HFF-Myc (cell line): Measurements from ENCODE around the gene MT3.
A peak's percentile ranks its signal among the peaks of the same experiment; 100 is the strongest.

Source experiments
- DNase-seq: peaks from one replicate; pipeline ENCODE4 v3.0.0-alpha.2; 2011; ENCODE audit warnings: low read depth; ENCODE audit errors: extremely low read depth
- H3K4me3 ChIP-seq: replicated peaks from 2 replicates; pipeline ENCODE4 v1.5.1; 2011; ENCODE audit warnings: low read depth, mild to moderate bottlenecking, control low read depth, low read length
- CTCF ChIP-seq: IDR thresholded peaks from 2 replicates; pipeline ENCODE4 v1.5.1; 2012; ENCODE audit warnings: mild to moderate bottlenecking, low read depth, low read length, control low read depth; ENCODE audit errors: missing control alignments

MT3 gene

GRCh38 chr16:56623637-56624036, 34.3 kb downstream of the MT3 start:
- DNase-seq = no peak
- no peak for TF ChIP-seq CTCF

GRCh38 chr16:56625140-56625942, 36.0 kb downstream of the MT3 start, which contains the start of gene MT1E:
MT1E (plus strand) TSS chr16:56625781; CDS start chr16:56625852, 71 bp downstream.
- no peak for TF ChIP-seq CTCF
- H3K4me3 ChIP-seq = peak within 1 kb of the TSS; percentile 80
- DNase-seq = no peak

More at GRCh38 chr16:56623637-56624036, 34.3 kb downstream of the MT3 start:
- H3K4me3 ChIP-seq = no peak overlapping the region

- TF ChIP-seq CTCF = no peak
- H3K4me3 ChIP-seq = peak overlapping the region; percentile 80
- DNase-seq = no peak
Observed at GRCh38 chr16:56625943-56626654, 36.8 kb downstream of the MT3 start.

GRCh38 chr16:56626685-56627084, 37.4 kb downstream of the MT3 start:
- no peak for TF ChIP-seq CTCF
- H3K4me3 ChIP-seq = peak overlapping the region; percentile 80
- no peak for DNase-seq

- no peak overlapping the region for H3K4me3 ChIP-seq
- TF ChIP-seq CTCF = no peak
- DNase-seq = no peak
Observed at GRCh38 chr16:56628486-56629350, 39.4 kb downstream of the MT3 start.

- no peak for DNase-seq
- no peak overlapping the region for H3K4me3 ChIP-seq
- TF ChIP-seq CTCF = no peak
Observed at GRCh38 chr16:56629531-56629930, 40.2 kb downstream of the MT3 start.
